Kidney epithelial cell (primary cell): Measurements from ENCODE around the gene TMA7. TPM values are rescaled to one million over a fixed set of nuclear protein-coding genes. Genes with fewer than 3 reads are reported as not detected.

ENCODE experiments used
- DNase-seq: peaks from one replicate; pipeline ENCODE4 v3.0.0-alpha.2; 2010; ENCODE audit warnings: low read depth
- H3K27me3 ChIP-seq: 2 replicates; pipeline ENCODE4 v1.6.0; 2011; ENCODE audit warnings: low read length; ENCODE audit not compliant: control insufficient read depth, insufficient read depth
- H3K36me3 ChIP-seq: 2 replicates; pipeline ENCODE4 v1.5.1; 2011; ENCODE audit warnings: low read length; ENCODE audit not compliant: control insufficient read depth, insufficient read depth
- H3K4me3 ChIP-seq: 2 replicates; pipeline ENCODE4 v1.5.1; 2011; ENCODE audit warnings: low read depth, mild to moderate bottlenecking, control low read depth, low read length
- CTCF ChIP-seq: IDR thresholded peaks from 2 replicates; pipeline ENCODE4 v1.5.1; 2011; ENCODE audit warnings: mild to moderate bottlenecking, moderate library complexity, low read length, control low read depth, inconsistent platforms; ENCODE audit not compliant: insufficient read depth, poor library complexity, severe bottlenecking
- total RNA-seq: library from RNA; depleted of rRNA; stranded (reverse); fragments of >200 nt; gene quantifications from 2 replicates; pipeline ENCODE4 v1.2.3, GENCODE V29; 2015

Gene TMA7
- total RNA-seq, 1 donor from 2014 or later: 462 TPM

GRCh38 chr3:48411606-48412374 is 28.3 kb upstream of the TMA7 start:
- Histone ChIP-seq H3K36me3 (peaks cover 14% of the 10 kb centered on the region), H3K27me3 (no peaks in the 10 kb centered on the region), H3K4me3 (no peak overlapping the region)
- no peak for TF ChIP-seq CTCF
- no peak for DNase-seq

GRCh38 chr3:48412375-48413001 is 27.6 kb upstream of the TMA7 start:
- no peak for DNase-seq
- H3K27me3 ChIP-seq: no peaks in the 10 kb centered on the region

GRCh38 chr3:48413086-48413485 is 27.0 kb upstream of the TMA7 start:
- DNase-seq: no peak
- Histone ChIP-seq H3K4me3 (no peak overlapping the region), H3K27me3 (no peaks in the 10 kb centered on the region), H3K36me3 (peaks cover 14% of the 10 kb centered on the region)
- no peak for TF ChIP-seq CTCF

More at GRCh38 chr3:48412375-48413001, 27.6 kb upstream of the TMA7 start:
- H3K36me3 ChIP-seq: peaks cover 12% of the 10 kb centered on the region
- no peak for TF ChIP-seq CTCF
- no peak overlapping the region for H3K4me3 ChIP-seq

GRCh38 chr3:48413611-48414010 is 26.4 kb upstream of the TMA7 start:
- DNase-seq: no peak
- TF ChIP-seq CTCF: no peak
- Histone ChIP-seq H3K27me3 (no peaks in the 10 kb centered on the region), H3K4me3 (no peak overlapping the region), H3K36me3 (peaks cover 15% of the 10 kb centered on the region)

GRCh38 chr3:48414376-48415250 is 25.4 kb upstream of the TMA7 start:
- Histone ChIP-seq H3K36me3 (peaks cover 11% of the 10 kb centered on the region), H3K4me3 (no peak overlapping the region), H3K27me3 (no peaks in the 10 kb centered on the region)
- TF ChIP-seq CTCF: no peak
- DNase-seq: no peak
